Neutrophil (primary cell): Measurements from ENCODE around the gene PARD3.

Experiments
- H3K27ac ChIP-seq: fragments of 200-600 bp; sonication (generic); 2 replicates; pipeline ENCODE4 v1.5.1; 2016; ENCODE audit warnings: mild to moderate bottlenecking, moderate library complexity
- H3K27me3 ChIP-seq: fragments of 200-600 bp; sonication (generic); 2 replicates; pipeline ENCODE4 v1.6.0; 2016; ENCODE audit warnings: mild to moderate bottlenecking
- H3K36me3 ChIP-seq: fragments of 200-600 bp; sonication (generic); 2 replicates; pipeline ENCODE4 v1.5.1; 2017
- H3K4me1 ChIP-seq, 2 experiments: fragments of 200-600 bp in 1 of 2; sonication (generic) in 1 of 2; 1 replicate in 1 of 2; 2 replicates in 1 of 2; pipeline versions ENCODE4 v1.5.1 to v1.6.1; 2013 to 2016; ENCODE audit warnings: low read depth in 1 of 2, low read length in 1 of 2, mild to moderate bottlenecking in 1 of 2, moderate library complexity in 1 of 2; ENCODE audit not compliant: control insufficient read depth in 1 of 2, insufficient read depth in 1 of 2
- H3K4me3 ChIP-seq, 2 experiments: fragments of 200-600 bp in 1 of 2; sonication (generic) in 1 of 2; 1 replicate in 1 of 2; 2 replicates in 1 of 2; pipeline ENCODE4 v1.5.1; 2013 to 2016; ENCODE audit warnings: low read depth in 1 of 2, low read length in 1 of 2, mild to moderate bottlenecking in 1 of 2, moderate library complexity in 1 of 2
- H3K9me3 ChIP-seq: fragments of 200-600 bp; sonication (generic); 2 replicates; pipeline ENCODE4 v1.5.1; 2016
- TF ChIP-seq, protein P1 (sequence below): fragments of 200-600 bp; sonication (generic); IDR thresholded peaks from 2 replicates; pipeline ENCODE4 v1.5.1; 2016; ENCODE audit warnings: antibody characterized with exemption

Gene PARD3

GRCh38 chr10:34333513-34333912 is 481.6 kb downstream of the PARD3 start:
- TF ChIP-seq, protein P1, sequence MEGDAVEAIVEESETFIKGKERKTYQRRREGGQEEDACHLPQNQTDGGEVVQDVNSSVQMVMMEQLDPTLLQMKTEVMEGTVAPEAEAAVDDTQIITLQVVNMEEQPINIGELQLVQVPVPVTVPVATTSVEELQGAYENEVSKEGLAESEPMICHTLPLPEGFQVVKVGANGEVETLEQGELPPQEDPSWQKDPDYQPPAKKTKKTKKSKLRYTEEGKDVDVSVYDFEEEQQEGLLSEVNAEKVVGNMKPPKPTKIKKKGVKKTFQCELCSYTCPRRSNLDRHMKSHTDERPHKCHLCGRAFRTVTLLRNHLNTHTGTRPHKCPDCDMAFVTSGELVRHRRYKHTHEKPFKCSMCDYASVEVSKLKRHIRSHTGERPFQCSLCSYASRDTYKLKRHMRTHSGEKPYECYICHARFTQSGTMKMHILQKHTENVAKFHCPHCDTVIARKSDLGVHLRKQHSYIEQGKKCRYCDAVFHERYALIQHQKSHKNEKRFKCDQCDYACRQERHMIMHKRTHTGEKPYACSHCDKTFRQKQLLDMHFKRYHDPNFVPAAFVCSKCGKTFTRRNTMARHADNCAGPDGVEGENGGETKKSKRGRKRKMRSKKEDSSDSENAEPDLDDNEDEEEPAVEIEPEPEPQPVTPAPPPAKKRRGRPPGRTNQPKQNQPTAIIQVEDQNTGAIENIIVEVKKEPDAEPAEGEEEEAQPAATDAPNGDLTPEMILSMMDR: no peak
- no peak overlapping the region for H3K4me3 ChIP-seq
- no peaks in the 10 kb centered on the region for H3K36me3 ChIP-seq
- no peaks in the 10 kb centered on the region for H3K9me3 ChIP-seq
- H3K4me1 ChIP-seq: no peaks in the 10 kb centered on the region
- no peak overlapping the region for H3K27ac ChIP-seq
- H3K27me3 ChIP-seq: no peaks in the 10 kb centered on the region

DNA sequence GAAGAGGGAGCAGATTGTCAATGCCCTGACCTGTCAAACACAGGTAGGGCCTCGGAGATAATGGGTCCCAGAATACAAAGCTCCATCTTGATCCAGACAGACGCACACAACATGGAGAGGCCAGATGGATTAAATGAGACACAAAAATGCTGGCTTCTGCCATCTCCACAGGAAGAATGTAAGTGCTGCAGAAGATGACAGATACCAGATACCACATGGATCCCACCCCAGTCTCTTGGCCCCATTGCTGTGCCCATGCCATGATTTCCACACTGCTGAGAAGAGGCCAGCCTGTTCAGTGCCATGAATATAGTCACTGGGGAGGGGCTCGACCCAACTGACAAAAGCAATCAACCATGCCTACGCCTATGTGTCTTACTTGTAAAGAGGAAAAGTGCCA is 487.9 kb downstream of the PARD3 start:
- TF ChIP-seq, protein P1: no peak
- Histone ChIP-seq H3K27ac (no peak overlapping the region), H3K4me3 (no peak overlapping the region), H3K4me1 (no peaks in the 10 kb centered on the region), H3K9me3 (no peaks in the 10 kb centered on the region), H3K36me3 (no peaks in the 10 kb centered on the region), H3K27me3 (no peaks in the 10 kb centered on the region)

GRCh38 chr10:34323192-34323591 is 491.9 kb downstream of the PARD3 start:
- Histone ChIP-seq H3K9me3 (no peaks in the 10 kb centered on the region), H3K4me3 (no peak overlapping the region), H3K4me1 (no peaks in the 10 kb centered on the region), H3K36me3 (no peaks in the 10 kb centered on the region), H3K27ac (no peak overlapping the region), H3K27me3 (no peaks in the 10 kb centered on the region)
- TF ChIP-seq, protein P1: no peak

GRCh38 chr10:34320265-34320664 is 494.8 kb downstream of the PARD3 start:
- Histone ChIP-seq H3K4me3 (no peak overlapping the region), H3K36me3 (no peaks in the 10 kb centered on the region), H3K9me3 (no peaks in the 10 kb centered on the region), H3K4me1 (no peaks in the 10 kb centered on the region), H3K27me3 (no peaks in the 10 kb centered on the region), H3K27ac (no peak overlapping the region)
- TF ChIP-seq, protein P1: no peak

- Histone ChIP-seq H3K27ac (no peak overlapping the region), H3K27me3 (no peaks in the 10 kb centered on the region), H3K36me3 (no peaks in the 10 kb centered on the region), H3K4me1 (no peaks in the 10 kb centered on the region), H3K4me3 (no peak overlapping the region), H3K9me3 (no peaks in the 10 kb centered on the region)
- TF ChIP-seq, protein P1: no peak
Measured at GRCh38 chr10:34319197-34319846, 495.8 kb downstream of the PARD3 start.
